Activated CD4-positive, CD25-positive, alpha-beta regulatory T cell treated with anti-CD3 and anti-CD28 coated beads, Interleukin-2, amount 50 U/mL, for 24 hours (primary cell): ENCODE results near the gene CATSPER1.
A peak's percentile ranks its signal among the peaks of the same experiment; 100 is the strongest.

Experiments
- ATAC-seq, 2 donors: fragments of 150-1000 bp; cut with Tn5 transposase; one replicate each; pipeline ENCODE4 v1.10.0; 2021; ENCODE audit warnings: mild to moderate bottlenecking in 1 of 2, moderate library complexity in 1 of 2

Gene CATSPER1

DNA sequence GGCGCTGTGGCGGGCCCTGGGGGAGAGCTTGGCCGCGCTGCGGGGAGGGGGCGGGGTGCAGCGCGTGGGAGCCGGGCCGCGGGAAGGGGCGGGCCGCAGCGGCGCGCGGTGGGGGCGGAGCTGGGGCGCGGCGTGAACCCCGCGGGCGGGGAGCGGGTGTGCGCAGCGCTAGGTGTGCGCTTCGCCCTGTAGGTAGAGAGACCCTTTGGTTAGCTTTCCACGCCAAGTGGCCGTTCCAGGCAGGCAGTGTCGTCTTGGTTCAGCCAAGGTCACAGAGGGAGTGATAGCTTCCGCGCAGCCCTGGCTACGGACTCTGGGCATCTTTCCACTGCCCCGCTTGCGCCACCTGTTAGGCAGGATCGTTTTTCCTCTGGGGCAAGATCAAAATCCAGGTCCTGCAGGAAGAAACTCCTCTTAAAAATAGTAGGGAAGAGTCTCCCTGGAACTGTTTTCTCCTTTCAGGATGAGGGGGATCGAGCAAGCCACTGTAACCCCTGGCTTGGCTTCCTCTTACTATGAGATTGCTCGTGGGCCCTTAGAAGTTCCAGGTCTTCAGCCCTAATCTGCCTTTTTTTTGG, 23.5 kb downstream of the CATSPER1 start:
- ATAC-seq, result peak; percentile 73 to 75

- ATAC-seq, result peak; percentile 84 to 92
Observed at GRCh38 chr11:66001942-66002647, 24.2 kb downstream of the CATSPER1 start, which contains the start of the genes BANF1 and EIF1AD. BANF1 (plus strand) TSS chr11:66002503; CDS start chr11:66003251, 748 bp downstream. EIF1AD (minus strand) TSS chr11:66002157; CDS start chr11:66000389, 1,768 bp downstream.

GRCh38 chr11:65997286-65997685, 29.0 kb downstream of the CATSPER1 start:
- no peak for ATAC-seq

DNA sequence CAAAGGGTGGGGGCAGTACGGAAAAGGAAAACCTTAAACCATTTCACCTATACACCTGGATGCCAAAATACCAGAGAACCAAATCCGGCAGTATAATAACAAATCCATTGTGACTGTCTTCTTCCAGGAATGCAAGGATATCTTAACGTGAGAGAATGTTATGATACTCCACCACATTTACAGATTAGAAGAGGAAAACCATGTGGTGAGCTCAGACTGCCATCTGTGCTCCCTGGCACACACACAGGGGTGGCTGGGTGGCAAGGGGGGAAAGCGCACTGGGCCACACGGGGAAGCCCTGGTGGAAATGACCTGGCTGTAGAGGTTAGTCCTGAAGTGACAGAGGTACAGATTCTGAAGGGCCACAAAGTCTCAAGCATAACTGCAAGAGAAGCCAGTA, 34.2 kb downstream of the CATSPER1 start:
- no peak for ATAC-seq

- peak; percentile 99 for ATAC-seq
Observed at GRCh38 chr11:65988791-65989592, 37.3 kb downstream of the CATSPER1 start.

GRCh38 chr11:65987336-65987735, 38.9 kb downstream of the CATSPER1 start:
- no peak for ATAC-seq

DNA sequence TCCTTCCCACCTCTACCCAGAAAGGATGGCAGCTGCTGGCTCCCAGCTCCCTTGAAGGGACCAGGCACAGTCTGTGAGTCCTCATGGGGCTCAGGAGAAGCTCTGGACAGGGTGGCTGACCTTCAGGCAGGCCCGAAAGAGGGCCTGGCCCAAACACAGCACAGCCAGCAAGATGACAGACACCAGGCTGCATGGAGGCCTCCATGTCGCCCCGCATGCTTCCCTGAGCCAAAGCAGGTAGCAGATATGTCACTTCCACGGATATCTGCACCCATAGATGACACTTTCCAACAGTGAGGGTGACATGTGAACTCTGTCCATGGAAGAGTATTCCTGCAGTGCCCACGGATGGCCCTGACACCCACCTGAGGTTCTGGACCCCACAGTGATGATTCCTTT, 42.7 kb downstream of the CATSPER1 start:
- no peak for ATAC-seq

DNA sequence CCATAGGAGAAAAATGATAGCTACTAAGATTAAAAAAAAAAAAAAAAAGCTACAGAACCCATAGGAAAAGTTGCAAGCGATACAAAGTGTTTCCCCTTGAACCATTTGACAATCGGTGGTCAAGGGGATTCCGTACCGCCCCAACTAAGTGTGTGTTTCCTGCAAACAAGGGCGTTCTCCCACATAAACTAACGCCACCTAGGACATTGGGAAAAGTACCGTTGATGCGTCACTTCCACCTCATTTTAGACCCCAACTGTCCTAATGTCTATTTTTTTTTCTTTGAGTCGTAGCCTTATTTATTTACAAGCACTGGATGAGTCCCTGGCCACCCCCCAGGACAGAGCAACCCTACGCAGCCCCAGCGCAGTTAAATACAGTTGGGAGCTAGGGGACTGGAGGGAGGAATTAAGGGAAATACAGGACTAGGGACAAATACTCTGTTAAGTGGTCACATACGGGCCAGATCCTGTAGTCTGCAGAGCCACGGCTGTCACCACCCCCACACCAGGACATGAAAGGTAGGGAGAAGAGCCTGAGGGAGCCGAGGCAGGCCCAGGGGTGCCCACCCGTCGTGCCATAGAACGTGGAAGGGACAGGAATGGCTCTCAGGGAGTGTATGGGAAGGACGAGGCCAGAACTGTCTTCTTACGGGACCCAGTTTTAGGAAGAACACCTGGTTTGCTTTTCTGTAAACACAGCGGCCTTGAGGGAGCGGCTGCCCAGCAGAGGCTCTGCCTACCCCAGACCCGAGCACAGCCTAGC, 43.3 kb downstream of the CATSPER1 start:
- ATAC-seq, result no peak

DNA sequence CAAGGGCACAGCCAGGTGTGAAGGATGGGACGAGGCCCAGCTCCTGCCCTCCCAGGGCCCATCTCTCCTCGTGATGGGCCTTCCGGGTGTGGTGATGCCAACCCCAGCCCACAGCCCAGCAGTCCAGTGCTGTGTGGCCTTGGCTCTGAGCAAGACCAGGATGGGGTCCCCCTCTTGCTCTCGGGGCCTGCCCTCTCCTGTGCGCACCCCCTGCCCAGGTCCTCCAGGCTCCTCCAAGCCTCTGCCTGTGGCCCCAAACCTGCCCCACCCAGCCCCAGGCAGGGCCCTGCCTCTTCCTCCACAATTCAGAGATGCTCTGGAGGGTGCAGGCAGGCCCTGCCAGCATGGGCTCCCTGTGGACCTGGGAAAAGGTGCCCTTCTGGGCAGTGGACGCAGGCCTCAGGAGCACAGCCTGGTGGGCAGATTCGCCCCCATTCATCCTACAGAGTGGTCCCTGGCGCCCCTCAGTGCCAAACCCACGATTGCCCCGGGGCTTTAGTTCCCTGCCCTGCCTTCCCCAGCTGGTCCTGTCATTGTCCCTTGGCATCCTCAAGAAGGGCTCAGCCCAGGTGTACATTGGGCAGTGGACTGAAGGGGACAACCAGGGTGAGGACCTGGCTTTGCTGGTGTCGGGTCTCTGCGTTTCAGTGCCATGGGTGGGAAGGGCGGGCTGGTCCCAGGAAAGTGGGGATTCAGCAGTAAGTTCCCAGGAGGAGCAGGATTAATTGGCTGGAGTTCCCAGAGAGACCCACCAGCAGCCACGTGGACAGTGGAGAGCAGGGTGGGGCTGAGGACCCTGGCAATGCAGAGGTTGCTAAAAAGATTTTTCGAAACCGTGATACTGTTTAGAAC, 44.1 kb downstream of the CATSPER1 start:
- ATAC-seq, result no peak

- ATAC-seq, result no peak
Observed at GRCh38 chr11:65981101-65981740, 45.1 kb downstream of the CATSPER1 start.

DNA sequence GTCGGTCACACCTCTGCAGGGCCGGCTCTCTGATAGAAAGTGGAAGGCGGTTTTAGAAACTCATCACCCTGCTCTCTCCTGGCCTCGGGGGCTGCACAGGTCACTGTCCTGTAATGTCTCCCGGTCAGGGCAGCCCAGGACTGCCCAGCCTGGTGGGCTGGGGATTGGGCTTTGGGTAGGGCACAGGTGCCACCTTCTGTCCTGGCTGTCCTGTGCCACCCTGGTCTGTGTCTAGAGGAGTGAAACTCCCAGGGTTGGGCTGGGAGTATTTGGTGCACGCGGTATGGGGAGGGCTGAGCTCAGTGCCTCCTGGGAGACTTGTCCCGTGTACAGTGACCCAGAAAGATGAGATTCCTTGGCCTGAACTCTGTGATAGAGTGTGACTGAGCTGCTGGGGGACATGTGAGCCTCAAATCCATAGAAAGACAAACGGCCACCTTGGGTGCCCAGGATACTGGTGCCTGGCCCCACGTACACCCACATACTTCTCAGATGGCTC, 47.0 kb downstream of the CATSPER1 start:
- ATAC-seq, result no peak

- ATAC-seq, result no peak
Observed at GRCh38 chr11:65978391-65979238, 47.7 kb downstream of the CATSPER1 start.

DNA sequence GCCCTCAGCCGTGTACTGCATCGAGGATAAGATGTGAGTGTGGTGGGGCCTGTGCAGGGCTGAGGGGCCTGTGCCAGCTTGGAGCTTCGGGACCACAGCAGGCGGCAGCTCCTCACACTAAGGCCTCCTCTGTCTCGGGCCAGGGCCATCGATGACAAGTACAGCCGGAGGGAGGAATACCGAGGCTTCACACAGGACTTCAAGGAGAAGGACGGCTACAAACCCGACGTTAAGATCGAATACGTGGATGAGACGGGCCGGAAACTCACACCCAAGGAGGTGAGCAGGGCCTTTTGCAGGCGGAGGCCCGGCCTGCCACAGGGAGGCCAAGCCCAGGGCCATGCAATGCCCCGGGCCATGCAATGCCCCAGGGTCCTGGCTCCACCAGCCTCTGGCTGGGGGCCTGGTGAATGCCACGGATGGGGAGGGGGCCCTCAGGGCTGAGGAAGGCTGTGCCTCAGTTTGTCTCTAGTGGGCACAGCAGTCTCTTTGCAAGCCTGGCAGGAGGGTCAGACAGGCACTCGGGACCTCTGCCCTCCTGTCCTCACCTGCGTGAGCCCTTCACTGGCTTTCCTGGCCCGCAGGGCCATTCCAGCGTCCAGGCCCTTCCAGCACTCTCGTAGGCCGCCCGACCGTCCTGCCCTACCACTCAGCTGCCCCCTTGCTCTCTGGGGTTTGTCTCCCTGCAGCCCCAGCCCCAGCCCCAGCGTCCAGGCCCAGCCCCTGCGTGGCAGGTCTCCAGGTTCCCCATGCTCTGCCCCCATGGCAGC, 48.5 kb downstream of the CATSPER1 start:
- ATAC-seq, result no peak

DNA sequence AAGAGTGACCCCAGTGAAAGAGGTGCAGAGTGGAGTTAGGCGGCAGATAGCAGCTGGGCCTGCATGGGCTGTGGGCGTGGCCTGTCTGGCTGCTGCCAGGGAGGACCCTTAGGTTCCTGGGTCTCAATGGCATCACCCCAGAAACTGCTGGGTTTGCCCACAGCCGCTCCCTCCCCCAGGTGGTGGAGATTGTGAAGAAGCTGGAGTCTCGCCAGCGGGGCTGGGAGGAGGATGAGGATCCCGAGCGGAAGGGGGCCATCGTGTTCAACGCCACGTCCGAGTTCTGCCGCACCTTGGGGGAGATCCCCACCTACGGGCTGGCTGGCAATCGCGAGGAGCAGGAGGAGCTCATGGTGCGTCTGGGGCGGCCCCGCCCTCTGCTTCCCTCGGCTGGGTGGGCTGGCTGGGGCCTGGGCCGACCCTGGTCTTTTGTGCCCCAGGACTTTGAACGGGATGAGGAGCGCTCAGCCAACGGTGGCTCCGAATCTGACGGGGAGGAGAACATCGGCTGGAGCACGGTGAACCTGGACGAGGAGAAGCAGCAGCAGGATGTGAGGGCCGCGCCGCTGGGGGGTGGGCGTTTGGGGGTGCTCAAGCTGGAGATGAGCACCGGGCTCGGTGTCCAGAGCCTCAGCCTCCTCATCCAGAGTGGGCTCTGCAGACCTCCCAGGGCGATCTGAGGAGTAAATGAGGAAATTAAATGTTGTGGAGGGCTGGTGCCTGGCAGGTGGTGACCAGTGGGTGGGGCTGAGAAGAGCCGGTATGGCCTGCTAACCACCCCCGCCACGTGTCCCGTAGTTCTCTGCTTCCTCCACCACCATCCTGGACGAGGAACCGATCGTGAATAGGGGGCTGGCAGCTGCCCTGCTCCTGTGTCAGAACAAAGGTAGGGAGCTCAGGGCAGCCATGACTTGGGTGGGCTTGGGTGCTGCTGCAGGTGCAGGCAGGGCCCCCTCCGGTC, 49.8 kb downstream of the CATSPER1 start:
- no peak for ATAC-seq

DNA sequence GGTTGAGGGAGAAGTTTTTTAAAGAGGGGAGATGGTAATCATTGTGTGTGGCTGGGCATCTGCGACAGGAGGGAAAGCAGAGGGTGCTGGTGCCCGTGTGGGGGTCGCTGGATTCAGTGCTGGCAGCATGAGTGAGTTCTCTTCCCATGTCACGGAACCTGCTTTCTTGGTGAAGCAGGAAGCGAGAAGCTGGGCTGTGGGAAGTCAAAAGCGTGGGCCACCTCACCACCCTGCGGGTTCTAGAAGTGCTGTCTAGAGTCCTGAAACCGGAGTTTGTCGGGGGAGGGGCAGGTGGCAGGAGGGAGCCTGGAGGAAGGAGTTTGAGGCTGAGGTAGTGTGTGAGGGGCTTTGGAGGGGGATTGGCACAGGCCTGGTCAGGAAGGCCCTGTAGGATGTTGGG, 50.5 kb downstream of the CATSPER1 start:
- ATAC-seq, result no peak

DNA sequence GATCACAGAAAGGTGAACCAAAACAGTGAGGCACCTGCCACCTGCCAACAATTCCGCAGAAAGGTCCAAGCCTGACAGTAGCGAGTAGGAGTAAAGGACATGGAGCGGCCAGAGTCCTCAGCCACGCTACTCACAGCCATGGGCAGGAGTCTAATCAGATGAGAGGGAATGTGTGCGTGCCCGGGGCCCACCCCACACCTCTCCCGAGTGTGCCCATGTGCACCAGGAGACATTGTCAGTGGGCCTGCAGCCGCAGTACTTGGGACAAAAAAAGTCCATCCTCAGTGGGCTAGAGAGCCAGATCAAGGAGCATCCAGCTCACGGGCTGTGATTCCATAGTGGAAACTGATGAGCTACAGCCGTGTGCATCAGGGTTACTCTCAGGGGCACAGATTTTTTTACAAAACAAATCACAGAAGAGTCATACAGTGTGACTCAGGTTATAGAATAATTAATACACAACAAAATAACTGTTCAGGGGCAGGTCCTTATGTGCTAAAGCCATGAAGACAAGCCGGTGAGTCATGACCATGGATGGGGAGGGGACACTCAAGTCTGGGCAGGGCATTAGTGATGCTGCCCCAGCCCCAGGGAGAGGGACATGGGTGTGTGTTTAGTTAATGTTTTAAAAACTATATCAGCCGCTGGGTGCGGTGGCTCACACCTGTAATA, 52.7 kb downstream of the CATSPER1 start:
- no peak for ATAC-seq

DNA sequence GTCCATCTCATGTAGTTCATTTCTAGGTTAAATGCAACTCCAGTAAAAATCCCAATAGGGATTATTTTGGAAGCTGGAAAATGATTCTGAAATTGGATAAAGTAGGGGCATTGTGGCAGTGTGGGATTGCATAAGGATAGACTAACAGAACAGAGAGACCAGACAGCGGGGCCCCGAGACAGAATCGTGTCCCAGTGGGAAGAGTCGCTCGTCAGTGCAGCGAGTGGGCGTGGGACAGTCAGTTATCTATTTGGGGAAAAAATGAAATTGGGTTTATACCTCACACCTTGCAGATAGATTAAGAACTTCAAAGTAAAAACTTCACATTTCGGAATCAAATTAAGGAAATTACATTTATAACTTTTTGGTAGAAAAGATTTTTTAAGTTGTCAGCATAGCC, 54.2 kb downstream of the CATSPER1 start:
- ATAC-seq, result no peak
